Neural crest cell (in vitro differentiated cells): ENCODE results near the gene RNF44. TPM values are rescaled to one million over a fixed set of nuclear protein-coding genes. Genes with fewer than 3 reads are reported as not detected.
A peak's percentile ranks its signal among the peaks of the same experiment; 100 is the strongest.
"Not testable (repeated sequence)": the region's sequence is repeated elsewhere in the genome, so short reads cannot be mapped to it uniquely, and the experiment has no call there.

Experiments used
- DNase-seq: peaks from one replicate; pipeline ENCODE4 v3.0.0; 2021; ENCODE audit warnings: low read depth, mixed read lengths, low spot score
- H3K27ac Mint-ChIP-seq: one replicate; pipeline ENCODE4 v1.8.0; 2021; ENCODE audit warnings: mild to moderate bottlenecking, mixed read lengths; ENCODE audit not compliant: unreplicated experiment
- H3K27me3 Mint-ChIP-seq: 2 replicates; pipeline ENCODE4 v1.8.0; 2021; ENCODE audit warnings: low read depth, mild to moderate bottlenecking, mixed read lengths
- H3K36me3 Mint-ChIP-seq: 2 replicates; pipeline ENCODE4 v1.8.0; 2021; ENCODE audit warnings: low read depth, mild to moderate bottlenecking, mixed read lengths
- H3K4me1 Mint-ChIP-seq: 2 replicates; pipeline ENCODE4 v1.8.0; 2021; ENCODE audit warnings: mixed read lengths
- H3K4me3 Mint-ChIP-seq: one replicate; pipeline ENCODE4 v1.8.0; 2021; ENCODE audit warnings: mild to moderate bottlenecking, mixed read lengths
- H3K9me3 Mint-ChIP-seq: 2 replicates; pipeline ENCODE4 v1.8.0; 2021; ENCODE audit warnings: mixed read lengths
- total RNA-seq: library from RNA; stranded (reverse); gene quantifications from 2 replicates; pipeline ENCODE4 v1.2.1, GENCODE V29; 2021
- TF ChIP-seq, protein P1 (sequence below): fragments of 200-600 bp; sonication (generic); conservative IDR thresholded peaks from 2 replicates; pipeline ENCODE4 v1.5.0; 2021; ENCODE audit warnings: antibody characterized with exemption, mild to moderate bottlenecking

Gene RNF44
- total RNA-seq, 1 donor from 2014 or later: 93.8 TPM

DNA sequence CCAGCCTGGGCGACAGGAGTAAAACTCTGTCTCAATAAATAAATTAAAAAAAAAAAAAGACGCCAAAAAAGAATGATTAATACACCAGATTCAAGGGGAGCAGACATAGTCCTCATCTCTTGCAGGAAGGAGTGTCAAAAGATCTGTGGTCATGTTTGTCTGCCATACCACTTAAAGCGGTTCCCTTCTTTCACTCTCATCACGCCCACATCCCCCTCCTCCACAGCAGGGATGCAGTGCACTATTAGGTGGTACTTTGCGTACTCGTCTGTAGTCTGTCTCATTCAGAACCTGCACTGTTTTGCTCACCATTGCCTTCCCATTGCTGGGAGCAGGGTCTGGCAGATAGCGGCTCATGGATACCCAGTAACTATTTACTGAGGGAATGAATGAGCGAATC is 23.2 kb upstream of the RNF44 start:
- DNase-seq: no peak
- H3K4me1 Mint-ChIP-seq: no peaks in the 10 kb centered on the region
- no peak overlapping the region for H3K27ac Mint-ChIP-seq
- H3K9me3 Mint-ChIP-seq: no peaks in the 10 kb centered on the region
- TF ChIP-seq, protein P1, sequence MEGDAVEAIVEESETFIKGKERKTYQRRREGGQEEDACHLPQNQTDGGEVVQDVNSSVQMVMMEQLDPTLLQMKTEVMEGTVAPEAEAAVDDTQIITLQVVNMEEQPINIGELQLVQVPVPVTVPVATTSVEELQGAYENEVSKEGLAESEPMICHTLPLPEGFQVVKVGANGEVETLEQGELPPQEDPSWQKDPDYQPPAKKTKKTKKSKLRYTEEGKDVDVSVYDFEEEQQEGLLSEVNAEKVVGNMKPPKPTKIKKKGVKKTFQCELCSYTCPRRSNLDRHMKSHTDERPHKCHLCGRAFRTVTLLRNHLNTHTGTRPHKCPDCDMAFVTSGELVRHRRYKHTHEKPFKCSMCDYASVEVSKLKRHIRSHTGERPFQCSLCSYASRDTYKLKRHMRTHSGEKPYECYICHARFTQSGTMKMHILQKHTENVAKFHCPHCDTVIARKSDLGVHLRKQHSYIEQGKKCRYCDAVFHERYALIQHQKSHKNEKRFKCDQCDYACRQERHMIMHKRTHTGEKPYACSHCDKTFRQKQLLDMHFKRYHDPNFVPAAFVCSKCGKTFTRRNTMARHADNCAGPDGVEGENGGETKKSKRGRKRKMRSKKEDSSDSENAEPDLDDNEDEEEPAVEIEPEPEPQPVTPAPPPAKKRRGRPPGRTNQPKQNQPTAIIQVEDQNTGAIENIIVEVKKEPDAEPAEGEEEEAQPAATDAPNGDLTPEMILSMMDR: no peak
- no peaks in the 10 kb centered on the region for H3K36me3 Mint-ChIP-seq
- H3K27me3 Mint-ChIP-seq: peaks cover 3% of the 10 kb centered on the region
- no peak overlapping the region for H3K4me3 Mint-ChIP-seq

DNA sequence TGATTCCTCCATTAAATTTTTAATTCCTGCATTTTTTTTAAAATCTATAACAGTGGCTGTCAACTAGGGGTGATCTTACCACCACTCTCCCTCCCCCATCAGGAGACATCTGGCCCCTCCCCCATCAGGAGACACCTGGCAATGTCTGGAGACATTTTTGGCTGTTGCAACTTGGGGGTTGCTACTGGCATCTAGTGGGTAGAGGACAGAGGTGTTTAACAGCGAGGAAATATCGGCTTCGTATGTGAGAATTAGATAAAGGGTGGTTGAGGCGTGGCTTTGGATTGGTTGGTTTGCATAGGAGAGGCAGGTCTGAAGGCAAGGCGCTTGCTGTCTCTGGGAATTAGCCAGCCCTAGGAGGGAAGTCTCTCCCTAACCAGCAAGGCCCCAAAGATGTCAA is 22.5 kb upstream of the RNF44 start:
- H3K4me3 Mint-ChIP-seq: no peak overlapping the region
- peaks cover 3% of the 10 kb centered on the region for H3K27me3 Mint-ChIP-seq
- TF ChIP-seq, protein P1: no peak
- no peak for DNase-seq
- H3K36me3 Mint-ChIP-seq: no peaks in the 10 kb centered on the region
- no peaks in the 10 kb centered on the region for H3K9me3 Mint-ChIP-seq
- no peak overlapping the region for H3K27ac Mint-ChIP-seq
- H3K4me1 Mint-ChIP-seq: peaks cover 5% of the 10 kb centered on the region

DNA sequence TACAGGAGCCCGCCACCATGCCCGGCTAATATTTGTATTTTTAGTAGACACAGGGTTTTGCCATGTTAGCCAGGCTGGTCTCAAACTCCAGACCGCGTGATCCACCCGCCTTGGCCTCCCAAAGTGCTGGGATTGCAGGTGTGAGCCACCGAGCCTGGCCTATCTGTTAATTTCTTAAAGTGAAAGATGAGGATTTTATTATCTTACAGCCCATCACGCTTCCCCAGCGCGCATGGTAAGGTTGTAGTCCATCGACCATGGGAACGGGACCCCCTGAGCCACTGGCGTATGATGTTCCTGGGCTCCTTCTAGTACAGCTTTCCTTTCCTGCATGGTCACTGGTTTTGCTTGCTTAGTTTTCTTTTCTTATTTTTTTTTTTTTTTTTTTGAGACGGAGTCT is 20.6 kb upstream of the RNF44 start:
- H3K27me3 Mint-ChIP-seq: peaks cover 8% of the 10 kb centered on the region
- TF ChIP-seq, protein P1: no peak
- H3K4me3 Mint-ChIP-seq: no peak overlapping the region
- no peaks in the 10 kb centered on the region for H3K36me3 Mint-ChIP-seq
- H3K27ac Mint-ChIP-seq: no peak overlapping the region
- H3K9me3 Mint-ChIP-seq: no peaks in the 10 kb centered on the region
- peaks cover 13% of the 10 kb centered on the region for H3K4me1 Mint-ChIP-seq
- no peak for DNase-seq

DNA sequence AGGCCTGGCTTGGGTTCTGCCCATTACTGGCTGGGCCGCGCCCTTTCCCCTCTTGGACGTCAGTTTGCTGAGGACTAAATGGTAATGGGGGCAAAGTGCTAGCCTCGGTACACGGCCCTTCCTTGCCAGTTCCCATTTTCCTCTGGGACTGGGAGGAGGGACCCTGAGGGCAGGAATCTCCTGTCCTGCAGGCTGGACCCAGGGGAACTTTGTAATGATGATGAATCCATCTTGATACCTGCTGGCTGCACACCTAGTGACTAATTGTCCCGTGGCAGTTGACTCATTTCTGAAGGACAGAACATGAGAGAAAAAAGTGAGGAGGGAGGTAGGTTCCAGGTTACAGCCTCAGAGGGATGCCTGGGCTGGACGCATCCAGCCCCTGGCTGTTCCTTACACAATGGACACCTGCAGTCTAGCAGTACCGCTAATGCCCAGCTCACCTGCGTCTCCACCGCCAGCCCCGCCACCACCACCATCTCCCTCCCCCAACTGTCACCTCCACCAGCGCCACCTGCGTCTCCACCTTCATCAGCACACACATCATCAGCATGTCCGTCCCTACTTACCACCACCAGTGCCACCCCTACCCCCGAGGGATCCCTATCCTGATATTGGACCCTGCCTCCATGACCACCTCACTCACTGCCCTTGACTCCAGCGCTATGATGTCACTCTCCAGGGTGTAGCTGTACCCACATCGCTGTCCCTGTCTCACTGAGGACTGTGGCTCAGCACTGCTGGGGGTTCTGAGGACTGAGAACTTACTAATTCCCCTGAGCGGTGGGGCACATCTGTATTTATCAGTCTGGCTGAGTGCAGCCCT is 16.3 kb upstream of the RNF44 start:
- Mint-ChIP-seq H3K9me3 (no peaks in the 10 kb centered on the region), H3K27ac (peak overlapping the region; percentile 50), H3K27me3 (peaks cover 4% of the 10 kb centered on the region), H3K36me3 (no peaks in the 10 kb centered on the region), H3K4me1 (peaks cover 13% of the 10 kb centered on the region), H3K4me3 (no peak overlapping the region)
- TF ChIP-seq, protein P1: no peak
- DNase-seq: no peak

DNA sequence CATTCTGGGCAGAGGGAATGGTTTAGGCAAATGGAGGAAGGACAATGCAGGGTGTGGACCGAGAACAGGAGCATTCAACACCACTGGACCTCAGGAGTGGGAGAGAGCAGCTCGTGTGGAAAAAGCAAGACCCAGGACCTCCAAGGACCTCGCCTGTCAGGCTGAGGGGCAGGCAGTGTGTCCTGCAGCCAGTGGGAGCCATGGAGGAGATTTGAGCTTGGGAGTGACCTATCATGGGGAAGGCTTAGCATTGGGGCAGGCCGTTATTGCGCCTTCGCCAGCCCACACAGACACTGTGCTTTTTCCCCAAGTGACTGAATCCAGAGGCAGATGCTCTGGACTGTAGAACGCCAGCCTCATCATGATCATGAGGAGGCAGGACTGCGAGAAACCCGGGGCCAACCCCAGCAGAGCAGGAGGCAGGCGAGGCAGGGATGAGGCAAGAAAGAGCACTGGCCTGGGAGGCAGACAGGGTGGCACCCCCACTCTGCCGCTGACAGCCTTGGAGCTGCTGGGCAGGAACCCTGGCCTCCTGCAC is 15.2 kb upstream of the RNF44 start:
- Mint-ChIP-seq H3K4me3 (no peak overlapping the region), H3K4me1 (peaks cover 13% of the 10 kb centered on the region), H3K9me3 (no peaks in the 10 kb centered on the region), H3K36me3 (no peaks in the 10 kb centered on the region), H3K27ac (no peak overlapping the region), H3K27me3 (peaks cover 8% of the 10 kb centered on the region)
- TF ChIP-seq, protein P1: no peak
- DNase-seq: no peak

DNA sequence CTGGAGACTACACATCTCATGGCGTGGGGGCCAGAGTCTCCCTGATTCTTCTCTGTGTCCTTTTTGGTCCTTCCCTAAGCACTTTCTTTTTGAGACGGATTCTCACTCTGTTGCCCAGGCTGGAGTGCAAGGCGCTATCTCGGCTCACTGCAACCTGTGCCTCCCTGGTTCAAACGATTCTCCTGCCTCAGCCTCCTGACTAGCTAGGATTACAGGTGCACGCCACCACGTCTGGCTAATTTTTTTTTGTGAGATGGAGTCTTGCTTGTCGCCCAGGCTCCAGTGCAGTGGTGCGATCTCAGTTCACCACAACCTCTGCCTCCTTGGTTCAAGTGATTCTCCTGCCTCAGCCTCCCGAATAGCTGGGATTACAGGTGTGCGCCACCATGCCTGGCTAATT is 13.7 kb upstream of the RNF44 start:
- H3K36me3 Mint-ChIP-seq, DNase-seq, H3K4me3 Mint-ChIP-seq, H3K9me3 Mint-ChIP-seq: not testable (repeated sequence)
- Mint-ChIP-seq H3K27me3 (peaks cover 13% of the 10 kb centered on the region), H3K4me1 (peaks cover 13% of the 10 kb centered on the region), H3K27ac (peak overlapping the region; percentile 62)
